NB4 (cell line): ENCODE measurements around the gene EVC.

Source experiments
- DNase-seq: peaks from one replicate; pipeline ENCODE4 v3.0.0; 2010; ENCODE audit warnings: low read depth
- H3K4me3 ChIP-seq: one replicate; pipeline ENCODE4 v1.5.1; 2011; ENCODE audit warnings: mild to moderate bottlenecking, low read depth, low read length, moderate library complexity
- CTCF ChIP-seq: IDR thresholded peaks from one replicate; pipeline ENCODE4 v1.5.1; 2012; ENCODE audit warnings: low read depth, low read length
- MAX ChIP-seq: IDR thresholded peaks from 2 replicates; pipeline ENCODE4 v1.6.1; 2011; ENCODE audit warnings: low read depth, low read length
- MYC ChIP-seq: IDR thresholded peaks from 2 replicates; pipeline ENCODE4 v1.6.1; 2011; ENCODE audit warnings: low read depth, low read length
- POLR2A ChIP-seq: IDR thresholded peaks from 2 replicates; pipeline ENCODE4 v1.6.1; 2011; ENCODE audit warnings: mild to moderate bottlenecking; ENCODE audit not compliant: insufficient read length; ENCODE audit errors: extremely low read depth

Gene EVC

GRCh38 chr4:5696341-5696740, 14.7 kb upstream of the EVC start:
- no peak for TF ChIP-seq MYC
- TF ChIP-seq MAX, result no peak
- TF ChIP-seq CTCF, result no peak
- TF ChIP-seq POLR2A, result no peak
- DNase-seq, result no peak
- H3K4me3 ChIP-seq, result no peak overlapping the region

GRCh38 chr4:5700459-5700858, 10.5 kb upstream of the EVC start:
- no peak overlapping the region for H3K4me3 ChIP-seq
- TF ChIP-seq POLR2A (no peak), MYC (no peak), MAX (no peak), CTCF (no peak)
- no peak for DNase-seq

- no peak for DNase-seq
- no peak for TF ChIP-seq CTCF
- no peak for TF ChIP-seq POLR2A
- no peak for TF ChIP-seq MAX
- TF ChIP-seq MYC, result no peak
- no peak overlapping the region for H3K4me3 ChIP-seq
These were observed 9.0 kb upstream of the EVC start for GRCh38 chr4:5701971-5702370.

GRCh38 chr4:5703831-5704230, 7.2 kb upstream of the EVC start:
- no peak for DNase-seq
- no peak overlapping the region for H3K4me3 ChIP-seq
- TF ChIP-seq CTCF (no peak), MYC (no peak), POLR2A (no peak), MAX (no peak)

- DNase-seq, result no peak
- no peak overlapping the region for H3K4me3 ChIP-seq
- TF ChIP-seq MYC (no peak), MAX (no peak), CTCF (no peak), POLR2A (no peak)
These were observed 6.7 kb upstream of the EVC start for GRCh38 chr4:5704276-5704675.

GRCh38 chr4:5705647-5706320, 5.2 kb upstream of the EVC start:
- H3K4me3 ChIP-seq, result no peak overlapping the region
- DNase-seq, result no peak
- TF ChIP-seq MAX, result no peak
- TF ChIP-seq POLR2A, result no peak
- TF ChIP-seq MYC, result no peak
- TF ChIP-seq CTCF, result no peak
